Left kidney (tissue), 1 donor: ENCODE measurements around the gene PLEKHO1. TPM values are rescaled to one million over a fixed set of nuclear protein-coding genes. Genes with fewer than 3 reads are reported as not detected.

Source experiments
- polyA plus RNA-seq: library from polyadenylated mRNA; unstranded; fragments of 120-200 nt; gene quantifications from one replicate; pipeline ENCODE4 v1.2.1, GENCODE V29; 2013; ENCODE audit not compliant: insufficient read length

Gene PLEKHO1
- polyA plus RNA-seq, 1 donor: 44.7 TPM

Other genes starting within 250 kb of the PLEKHO1 start
- gene SV2A, start 232.1 kb upstream of the PLEKHO1 start, polyA plus RNA-seq: 8.4 TPM
- gene SF3B4, start 222.1 kb upstream of the PLEKHO1 start, polyA plus RNA-seq: 84.7 TPM
- 35.7 TPM for gene MTMR11, start 213.0 kb upstream of the PLEKHO1 start, polyA plus RNA-seq
- 22.1 TPM for gene OTUD7B, start 139.2 kb upstream of the PLEKHO1 start, polyA plus RNA-seq
- 81.8 TPM for gene VPS45, start 82.1 kb upstream of the PLEKHO1 start, polyA plus RNA-seq
- gene ANP32E, start 86.2 kb downstream of the PLEKHO1 start, polyA plus RNA-seq: 157 TPM
- 9.6 TPM for gene CA14, start 107.9 kb downstream of the PLEKHO1 start, polyA plus RNA-seq
- 184 TPM for gene APH1A, start 119.1 kb downstream of the PLEKHO1 start, polyA plus RNA-seq
- 45.3 TPM for gene C1orf54, start 122.9 kb downstream of the PLEKHO1 start, polyA plus RNA-seq
- gene CIART, start 132.6 kb downstream of the PLEKHO1 start, polyA plus RNA-seq: 9.3 TPM
- gene MRPS21, start 143.9 kb downstream of the PLEKHO1 start, polyA plus RNA-seq: 65.9 TPM
- gene PRPF3, start 171.6 kb downstream of the PLEKHO1 start, polyA plus RNA-seq: 129 TPM
- gene RPRD2, start 214.2 kb downstream of the PLEKHO1 start, polyA plus RNA-seq: 58.3 TPM